Stomach (tissue), 4 donors: ENCODE results near the gene SLC13A3.

Source experiments
- CTCF ChIP-seq, 7 experiments: fragments of 450-650 bp in 4 of 7; fragments of 200-600 bp in 3 of 7; sonication (generic) in 3 of 7; IDR thresholded peaks; one replicate each; pipeline ENCODE4 v1.5.1; 2016 to 2019; ENCODE audit warnings: antibody characterized with exemption in 7 of 7, control low read depth in 2 of 7, mild to moderate bottlenecking in 1 of 7
- EP300 ChIP-seq: sonication (generic); formaldehyde crosslinking; IDR thresholded peaks from one replicate; pipeline ENCODE4 v1.6.1; 2017; ENCODE audit warnings: antibody characterized with exemption
- POLR2A ChIP-seq, 4 donors: fragments of 450-650 bp; IDR thresholded peaks; one replicate each; pipeline ENCODE4 v1.6.1; 2016; ENCODE audit warnings: antibody characterized with exemption in 4 of 4, control low read depth in 2 of 4, mild to moderate bottlenecking in 1 of 4, moderate library complexity in 1 of 4
- POLR2AphosphoS5 ChIP-seq, 3 donors: sonication (generic); formaldehyde crosslinking; IDR thresholded peaks; one replicate each; pipeline ENCODE4 v1.6.1; 2016; ENCODE audit warnings: antibody characterized with exemption in 3 of 3

GRCh38 chr20:46699651-46700359, 48.5 kb upstream of the SLC13A3 start:
- TF ChIP-seq CTCF (IDR thresholded peaks at IDR 0.05) (peak in 1 of 7 experiments; percentile 20), POLR2A (IDR thresholded peaks at IDR 0.05) (no peak), POLR2AphosphoS5 (IDR thresholded peaks at IDR 0.05) (no peak), EP300 (no peak)
